Caco-2 (cell line): ENCODE data around the gene IMPDH1. TPM values are rescaled to one million over a fixed set of nuclear protein-coding genes. Genes with fewer than 3 reads are reported as not detected.

Experiments used
- BruUV-seq: library from RNA; stranded (reverse); fragments of 400-500 nt; replicated peaks from 2 replicates; lab custom pipeline; 2021; lab: Mats Ljungman, UMichigan
- CTCF ChIA-PET: fragments of 300-600 bp; sonication (Branson Sonifier 250); formaldehyde crosslinking; loops from one replicate; lab custom pipeline; 2022; ENCODE audit warnings: antibody characterized with exemption; lab: Charles Lee
- POLR2A ChIA-PET: fragments of 300-600 bp; sonication (Branson Sonifier 250); formaldehyde crosslinking; loops from one replicate; lab custom pipeline; 2022; ENCODE audit warnings: antibody characterized with exemption; lab: Charles Lee
- DNase-seq, 2 experiments: peaks; one replicate each; pipeline versions ENCODE4 v3.0.0 to v3.0.0-alpha.2; 2020 to 2022
- H3K27me3 ChIP-seq: replicated peaks from 2 replicates; pipeline ENCODE4 v1.6.0; 2011; ENCODE audit warnings: low read length; ENCODE audit not compliant: control insufficient read depth, insufficient read depth
- H3K36me3 ChIP-seq: 2 replicates; pipeline ENCODE4 v1.5.1; 2011; ENCODE audit warnings: low read length; ENCODE audit not compliant: control insufficient read depth, insufficient read depth
- H3K4me1 ChIP-seq: fragments of 250-450 bp; sonication (Bioruptor Pico); 2 replicates; pipeline ENCODE4 v1.5.1; 2020; ENCODE audit warnings: mild to moderate bottlenecking
- H3K4me3 ChIP-seq: 2 replicates; pipeline ENCODE4 v1.5.1; 2011; ENCODE audit warnings: low read depth, mild to moderate bottlenecking, control low read depth, low read length
- H3K9me3 ChIP-seq: fragments of 250-450 bp; sonication (Bioruptor Pico); 2 replicates; pipeline ENCODE4 v1.5.1; 2020; ENCODE audit warnings: mild to moderate bottlenecking, moderate library complexity
- H3K27ac Mint-ChIP-seq: one replicate; pipeline ENCODE4 v1.8.0; 2022; ENCODE audit warnings: mixed read lengths; ENCODE audit not compliant: unreplicated experiment
- H3K27me3 Mint-ChIP-seq: one replicate; pipeline ENCODE4 v1.8.0; 2022; ENCODE audit warnings: mixed read lengths; ENCODE audit not compliant: insufficient read depth, unreplicated experiment
- H3K36me3 Mint-ChIP-seq: one replicate; pipeline ENCODE4 v1.8.0; 2022; ENCODE audit warnings: mild to moderate bottlenecking, mixed read lengths; ENCODE audit not compliant: insufficient read depth, unreplicated experiment
- H3K4me1 Mint-ChIP-seq: one replicate; pipeline ENCODE4 v1.8.0; 2022; ENCODE audit warnings: low read depth, mixed read lengths; ENCODE audit not compliant: unreplicated experiment
- H3K4me3 Mint-ChIP-seq: one replicate; pipeline ENCODE4 v1.8.0; 2022; ENCODE audit warnings: mild to moderate bottlenecking, moderate library complexity, mixed read lengths; ENCODE audit not compliant: unreplicated experiment
- H3K9me3 Mint-ChIP-seq: one replicate; pipeline ENCODE4 v1.8.0; 2022; ENCODE audit warnings: mixed read lengths; ENCODE audit not compliant: unreplicated experiment
- intact Hi-C: fragments of 100-400 bp; cut with micrococcal nuclease; formaldehyde crosslinking; loops from one replicate; pipeline ENCODE4 v1.10.0; 2022; ENCODE audit not compliant: unreplicated experiment
- total RNA-seq: library from RNA; stranded (reverse); gene quantifications from 2 replicates; pipeline ENCODE4 v1.2.3, GENCODE V29; 2022
- TF ChIP-seq, protein P1 (sequence below), 2 experiments: fragments of 200-600 bp in 1 of 2; IDR thresholded peaks; 1 replicate in 1 of 2; 2 replicates in 1 of 2; pipeline versions ENCODE4 v1.5.1 to v1.8.0; 2011 to 2022; ENCODE audit warnings: antibody characterized with exemption in 1 of 2, control low read depth in 1 of 2, inconsistent platforms in 1 of 2, low read depth in 1 of 2, low read length in 1 of 2, mild to moderate bottlenecking in 1 of 2, moderate library complexity in 1 of 2; ENCODE audit not compliant: insufficient read depth in 1 of 2, severe bottlenecking in 1 of 2, unreplicated experiment in 1 of 2

Gene IMPDH1
- total RNA-seq, 1 experiment from 2014 or later, result 43.5 TPM

DNA sequence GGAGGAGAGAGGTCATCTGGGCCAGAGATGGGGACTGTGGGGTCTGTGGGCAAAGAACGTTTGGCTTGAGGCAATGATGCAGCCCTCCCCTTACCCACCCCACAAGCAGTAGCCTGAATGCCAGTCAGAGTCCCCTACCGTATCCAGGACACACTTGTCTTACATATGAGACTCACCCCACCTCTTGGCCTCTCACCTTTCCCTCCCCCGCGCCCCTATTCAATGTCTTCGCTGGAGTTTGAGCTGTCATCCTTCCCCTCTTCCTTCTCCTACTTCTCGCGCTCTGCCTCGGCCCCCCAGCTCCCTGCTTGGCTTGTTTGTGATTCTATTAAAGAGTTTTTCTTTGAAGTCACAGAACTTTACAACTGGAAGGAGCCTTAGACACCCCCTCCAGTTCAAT is 57.1 kb downstream of the IMPDH1 start:
- Mint-ChIP-seq H3K9me3 (no peaks in the 10 kb centered on the region), H3K4me1 (no peaks in the 10 kb centered on the region), H3K4me3 (no peak overlapping the region), H3K27me3 (peaks cover 6% of the 10 kb centered on the region), H3K36me3 (peaks cover 7% of the 10 kb centered on the region), H3K27ac (no peak overlapping the region)
- ChIA-PET CTCF (interaction anchor here (0.7 kb wide), 1 partner anchor 16 kb away, joined by 3 read pairs; no protein-coding TSS in a partner anchor), POLR2A (interaction anchor here (0.6 kb wide), 1 partner anchor 51 kb away, joined by 3 read pairs; no protein-coding TSS in a partner anchor)
- intact Hi-C loops, result no loop called here
- Histone ChIP-seq H3K9me3 (no peaks in the 10 kb centered on the region), H3K4me1 (0 out of 2 replicates have a peak, but pooled peaks cover 2% of the 10 kb centered on the region), H3K4me3 (no peak overlapping the region), H3K36me3 (no peaks in the 10 kb centered on the region), H3K27me3 (no peaks in the 10 kb centered on the region; the same call in 1 of the 2 replicates)
- no peak for DNase-seq
- BruUV-seq, result no TSS peak
- TF ChIP-seq, protein P1, sequence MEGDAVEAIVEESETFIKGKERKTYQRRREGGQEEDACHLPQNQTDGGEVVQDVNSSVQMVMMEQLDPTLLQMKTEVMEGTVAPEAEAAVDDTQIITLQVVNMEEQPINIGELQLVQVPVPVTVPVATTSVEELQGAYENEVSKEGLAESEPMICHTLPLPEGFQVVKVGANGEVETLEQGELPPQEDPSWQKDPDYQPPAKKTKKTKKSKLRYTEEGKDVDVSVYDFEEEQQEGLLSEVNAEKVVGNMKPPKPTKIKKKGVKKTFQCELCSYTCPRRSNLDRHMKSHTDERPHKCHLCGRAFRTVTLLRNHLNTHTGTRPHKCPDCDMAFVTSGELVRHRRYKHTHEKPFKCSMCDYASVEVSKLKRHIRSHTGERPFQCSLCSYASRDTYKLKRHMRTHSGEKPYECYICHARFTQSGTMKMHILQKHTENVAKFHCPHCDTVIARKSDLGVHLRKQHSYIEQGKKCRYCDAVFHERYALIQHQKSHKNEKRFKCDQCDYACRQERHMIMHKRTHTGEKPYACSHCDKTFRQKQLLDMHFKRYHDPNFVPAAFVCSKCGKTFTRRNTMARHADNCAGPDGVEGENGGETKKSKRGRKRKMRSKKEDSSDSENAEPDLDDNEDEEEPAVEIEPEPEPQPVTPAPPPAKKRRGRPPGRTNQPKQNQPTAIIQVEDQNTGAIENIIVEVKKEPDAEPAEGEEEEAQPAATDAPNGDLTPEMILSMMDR (IDR thresholded peaks at IDR 0.05; ENCODE audit: insufficient read depth in 1 of 2, low read depth in 1 of 2, low read length in 1 of 2, severe bottlenecking in 1 of 2, unreplicated experiment in 1 of 2), result no peak

DNA sequence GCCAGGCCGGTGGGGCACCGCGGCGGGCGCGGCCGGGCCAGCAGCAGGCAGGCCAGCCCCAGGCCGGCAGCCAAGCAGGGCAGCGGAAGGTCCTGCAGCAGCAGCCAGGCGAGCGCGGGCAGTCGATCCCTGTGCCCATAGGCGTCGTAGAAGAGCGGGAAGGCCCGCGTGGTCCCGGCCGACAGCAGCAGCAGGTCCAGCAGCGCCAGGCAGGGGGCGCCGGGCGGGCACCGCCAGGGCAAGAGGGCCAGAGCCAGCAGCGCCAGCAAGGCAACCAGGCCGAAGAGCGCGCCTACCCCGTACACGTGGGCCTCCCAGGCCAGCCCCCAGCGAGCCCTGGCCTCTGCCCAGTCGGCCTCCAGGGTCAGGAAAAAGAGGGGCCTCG is 57.6 kb downstream of the IMPDH1 start:
- H3K4me1 Mint-ChIP-seq, result no peaks in the 10 kb centered on the region
- H3K27me3 ChIP-seq, result no peaks in the 10 kb centered on the region; the same call in 1 of the 2 replicates
- POLR2A ChIA-PET, result no interaction called here
- 0 out of 2 replicates have a peak, but pooled peaks cover 2% of the 10 kb centered on the region for H3K4me1 ChIP-seq
- no peaks in the 10 kb centered on the region for H3K9me3 Mint-ChIP-seq
- H3K36me3 Mint-ChIP-seq, result peaks cover 4% of the 10 kb centered on the region
- H3K27ac Mint-ChIP-seq, result no peak overlapping the region
- intact Hi-C loops, result no loop called here
- CTCF ChIA-PET, result no interaction called here
- DNase-seq, result no peak
- no TSS peak for BruUV-seq
- H3K4me3 ChIP-seq, result no peak overlapping the region
- H3K27me3 Mint-ChIP-seq, result peaks cover 6% of the 10 kb centered on the region
- TF ChIP-seq, protein P1 (IDR thresholded peaks at IDR 0.05; ENCODE audit: insufficient read depth in 1 of 2, low read depth in 1 of 2, low read length in 1 of 2, severe bottlenecking in 1 of 2, unreplicated experiment in 1 of 2), result no peak
- H3K4me3 Mint-ChIP-seq, result no peak overlapping the region
- no peaks in the 10 kb centered on the region for H3K36me3 ChIP-seq
- no peaks in the 10 kb centered on the region for H3K9me3 ChIP-seq

DNA sequence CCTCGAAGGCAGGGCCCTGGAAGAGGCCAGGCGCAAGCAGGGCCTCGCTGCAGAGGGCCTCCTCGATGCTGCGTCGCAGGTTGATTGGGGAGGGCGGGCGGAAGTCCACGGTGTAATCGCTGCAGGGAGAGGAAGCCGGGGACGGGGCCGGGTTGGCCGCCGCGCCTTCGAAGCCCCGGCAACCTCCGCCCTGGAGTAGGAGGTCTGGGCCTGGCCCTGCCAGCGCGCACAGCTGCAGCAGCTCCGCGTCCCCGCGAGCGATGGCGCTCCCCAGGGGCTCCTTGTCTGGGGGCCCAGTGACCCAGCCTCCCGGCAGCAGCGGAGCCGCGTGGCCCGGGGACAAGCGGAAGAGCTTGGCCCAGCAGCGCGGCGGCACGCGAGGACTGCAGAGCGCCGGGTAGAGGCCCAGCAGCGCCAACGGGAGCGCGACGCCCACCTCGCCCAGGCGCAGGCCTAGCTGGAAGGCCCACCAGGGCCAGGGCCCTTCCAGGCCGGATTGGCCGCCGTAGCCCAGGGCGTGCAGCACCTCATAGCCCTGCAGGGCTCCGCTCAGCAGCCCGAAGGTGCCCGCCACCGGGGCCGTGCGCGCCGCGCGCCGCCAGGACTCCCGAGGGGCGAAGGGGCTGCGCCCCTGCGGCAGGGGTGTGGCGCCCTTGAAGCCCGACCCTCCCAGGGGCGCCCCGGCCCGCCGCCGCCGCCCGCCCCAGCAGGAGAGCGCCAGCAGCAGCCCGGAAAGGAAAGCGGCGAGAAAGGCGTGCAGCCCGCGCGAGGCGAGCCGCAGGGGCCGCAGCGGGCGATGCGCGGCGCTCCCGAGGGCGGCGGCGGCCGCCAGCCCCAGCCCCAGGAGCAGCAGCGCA is 58.3 kb downstream of the IMPDH1 start:
- Mint-ChIP-seq H3K27me3 (peaks cover 6% of the 10 kb centered on the region), H3K27ac (no peak overlapping the region), H3K9me3 (no peaks in the 10 kb centered on the region), H3K4me1 (no peaks in the 10 kb centered on the region), H3K4me3 (no peak overlapping the region), H3K36me3 (no peaks in the 10 kb centered on the region)
- DNase-seq, result no peak
- Histone ChIP-seq H3K9me3 (no peaks in the 10 kb centered on the region), H3K27me3 (no peaks in the 10 kb centered on the region; the same call in 1 of the 2 replicates), H3K4me1 (no peaks in the 10 kb centered on the region), H3K36me3 (no peaks in the 10 kb centered on the region), H3K4me3 (no peak overlapping the region)
- CTCF ChIA-PET, result no interaction called here
- intact Hi-C loops, result no loop called here
- BruUV-seq, result no TSS peak
- POLR2A ChIA-PET, result no interaction called here
- TF ChIP-seq, protein P1 (IDR thresholded peaks at IDR 0.05; ENCODE audit: insufficient read depth in 1 of 2, low read depth in 1 of 2, low read length in 1 of 2, severe bottlenecking in 1 of 2, unreplicated experiment in 1 of 2), result no peak
